GM20431 (cell line): ENCODE results near the gene TMEM175.

ENCODE experiments used
- in situ Hi-C: fragments of 300-500 bp; cut with MseI, MboI; formaldehyde crosslinking; loops from one replicate; pipeline ENCODE4 v1.15.0; 2020; ENCODE audit warnings: low sequenced_read_pairs; ENCODE audit not compliant: unreplicated experiment

Gene TMEM175, protein sequence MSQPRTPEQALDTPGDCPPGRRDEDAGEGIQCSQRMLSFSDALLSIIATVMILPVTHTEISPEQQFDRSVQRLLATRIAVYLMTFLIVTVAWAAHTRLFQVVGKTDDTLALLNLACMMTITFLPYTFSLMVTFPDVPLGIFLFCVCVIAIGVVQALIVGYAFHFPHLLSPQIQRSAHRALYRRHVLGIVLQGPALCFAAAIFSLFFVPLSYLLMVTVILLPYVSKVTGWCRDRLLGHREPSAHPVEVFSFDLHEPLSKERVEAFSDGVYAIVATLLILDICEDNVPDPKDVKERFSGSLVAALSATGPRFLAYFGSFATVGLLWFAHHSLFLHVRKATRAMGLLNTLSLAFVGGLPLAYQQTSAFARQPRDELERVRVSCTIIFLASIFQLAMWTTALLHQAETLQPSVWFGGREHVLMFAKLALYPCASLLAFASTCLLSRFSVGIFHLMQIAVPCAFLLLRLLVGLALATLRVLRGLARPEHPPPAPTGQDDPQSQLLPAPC

GRCh38 chr4:931960-932712, at the start of gene TMEM175, which contains the start of gene GAK:
TMEM175 (plus strand) TSS chr4:932460; CDS start chr4:947740, 15,280 bp downstream.
GAK (minus strand) TSS chr4:932316; CDS start chr4:932187, 129 bp downstream.
- in situ Hi-C loops = no loop called here

GRCh38 chr4:882646-883045, 49.6 kb upstream of the TMEM175 start:
- in situ Hi-C loops = no loop called here

DNA sequence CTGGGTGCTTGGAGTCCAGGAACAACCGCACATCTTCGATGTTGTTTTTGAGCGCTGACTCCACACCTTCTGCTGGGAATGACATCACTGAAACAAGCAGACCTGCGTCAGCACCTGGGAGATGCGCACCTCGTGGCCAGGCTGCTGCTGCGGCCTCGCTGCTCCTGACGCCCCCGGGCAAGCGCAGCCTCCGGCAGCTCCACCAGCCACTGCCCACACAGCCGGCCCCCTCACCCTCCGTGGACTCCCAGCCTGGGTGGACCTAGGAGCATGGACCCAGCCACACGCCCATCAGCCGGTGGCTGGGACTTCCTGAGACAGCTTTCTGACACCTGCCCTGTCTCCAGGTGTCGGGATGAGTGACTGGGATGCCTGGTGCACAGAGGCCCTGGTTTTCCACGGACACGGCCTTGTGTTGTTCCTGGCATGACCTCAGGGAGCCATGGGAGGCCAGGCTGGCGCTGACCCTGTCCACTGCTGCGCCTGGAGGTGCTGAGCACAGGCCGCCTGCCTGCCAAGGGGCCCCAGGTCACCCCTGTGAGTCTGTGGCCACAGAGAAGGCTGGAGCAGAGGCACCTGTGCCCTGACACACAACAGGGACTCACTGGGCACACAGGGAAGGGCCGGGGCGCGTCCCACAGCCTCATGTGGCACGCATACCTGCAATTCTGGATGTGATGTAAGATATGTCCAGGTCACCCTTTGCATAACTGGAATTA, 48.7 kb upstream of the TMEM175 start:
- in situ Hi-C loops = no loop called here

DNA sequence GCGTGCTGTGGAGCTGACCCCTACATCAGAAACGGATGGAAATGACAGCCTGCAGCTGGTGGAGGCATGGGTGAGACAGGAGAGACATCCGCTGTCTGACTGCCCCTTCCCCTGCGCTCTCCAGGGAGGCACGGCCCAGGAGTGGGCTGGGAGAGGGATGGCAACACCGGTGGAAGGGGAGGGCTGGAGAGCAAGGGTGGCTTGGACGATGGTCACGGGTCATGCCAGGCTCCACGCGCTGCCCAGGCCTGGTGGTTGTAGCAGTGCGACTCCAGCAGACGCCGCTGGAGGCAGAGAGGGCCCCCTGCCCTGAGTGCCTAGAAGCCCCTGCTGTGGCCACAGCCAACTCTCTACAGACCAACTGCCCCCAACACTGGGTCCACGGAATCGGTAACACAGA, 48.0 kb upstream of the TMEM175 start:
- in situ Hi-C loops = no loop called here

DNA sequence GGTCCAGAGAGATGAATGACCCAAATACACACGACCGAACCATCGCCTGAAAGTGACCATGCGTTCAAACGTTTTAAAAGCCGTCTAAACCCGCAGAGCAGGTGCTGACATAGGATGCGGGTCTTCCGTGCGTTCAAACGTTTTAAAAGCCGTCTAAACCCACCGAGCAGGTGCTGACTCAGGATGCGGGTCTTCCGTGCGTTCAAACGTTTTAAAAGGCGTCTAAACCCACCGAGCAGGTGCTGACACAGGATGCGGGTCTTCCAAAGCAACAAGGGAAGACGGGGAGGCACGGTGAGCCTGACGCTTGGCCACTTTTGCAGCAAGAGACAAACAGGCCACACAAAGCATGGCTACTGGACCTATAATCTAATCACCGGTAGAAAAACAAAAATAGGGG, 47.4 kb upstream of the TMEM175 start:
- in situ Hi-C loops = no loop called here

- in situ Hi-C loops = no loop called here
Measured at GRCh38 chr4:885353-885752, 46.9 kb upstream of the TMEM175 start.

DNA sequence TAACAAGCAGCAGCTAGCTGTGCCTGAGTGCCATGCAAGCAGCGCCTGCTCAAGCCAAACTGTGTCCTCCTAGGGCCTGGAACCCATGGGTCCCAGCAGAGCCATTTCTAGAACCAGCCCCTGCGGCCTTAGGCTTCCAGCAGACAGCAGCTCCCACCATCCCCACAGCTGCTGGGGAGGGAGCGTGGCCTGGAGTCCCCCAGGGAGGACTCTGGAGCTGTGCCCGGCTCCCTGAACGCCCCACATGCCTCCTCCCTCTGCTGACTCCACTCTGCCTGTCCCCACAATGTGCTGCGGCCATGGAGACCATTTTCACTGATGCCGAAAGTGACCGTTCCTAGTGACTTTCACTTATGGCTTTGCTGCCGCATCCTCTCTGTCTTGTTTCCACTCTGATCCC, 46.0 kb upstream of the TMEM175 start:
- in situ Hi-C loops = no loop called here

DNA sequence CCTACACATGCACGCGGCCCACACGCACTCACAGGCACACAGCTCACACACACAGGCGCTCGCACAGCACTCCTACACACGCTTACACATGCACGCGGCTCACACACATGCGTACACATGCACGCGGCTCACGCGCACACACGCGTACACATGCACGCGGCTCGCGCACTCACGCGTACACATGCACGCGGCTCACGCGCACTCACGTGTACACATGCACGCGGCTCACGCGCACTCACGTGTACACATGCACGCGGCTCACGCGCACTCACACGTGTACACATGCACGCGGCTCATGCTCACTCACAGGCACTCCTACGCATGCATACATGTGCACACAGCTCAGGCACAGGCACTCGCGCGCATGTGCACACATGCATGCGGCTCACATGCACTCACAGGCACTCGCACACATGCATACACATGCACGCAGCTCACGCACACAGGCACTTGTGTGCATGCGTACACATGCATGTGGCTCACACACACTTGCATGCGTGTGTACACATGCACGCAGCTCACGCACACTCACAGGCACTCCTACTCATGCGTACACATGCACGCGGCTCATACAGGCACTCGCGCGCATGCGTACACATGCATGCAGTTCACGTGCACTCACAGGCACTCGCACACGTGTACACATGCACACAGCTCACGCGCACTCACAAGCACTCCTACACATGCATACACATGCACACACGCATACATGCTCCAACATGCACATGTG, 45.1 kb upstream of the TMEM175 start:
- in situ Hi-C loops = no loop called here

- in situ Hi-C loops = no loop called here
Measured at GRCh38 chr4:888029-888428, 44.2 kb upstream of the TMEM175 start.

DNA sequence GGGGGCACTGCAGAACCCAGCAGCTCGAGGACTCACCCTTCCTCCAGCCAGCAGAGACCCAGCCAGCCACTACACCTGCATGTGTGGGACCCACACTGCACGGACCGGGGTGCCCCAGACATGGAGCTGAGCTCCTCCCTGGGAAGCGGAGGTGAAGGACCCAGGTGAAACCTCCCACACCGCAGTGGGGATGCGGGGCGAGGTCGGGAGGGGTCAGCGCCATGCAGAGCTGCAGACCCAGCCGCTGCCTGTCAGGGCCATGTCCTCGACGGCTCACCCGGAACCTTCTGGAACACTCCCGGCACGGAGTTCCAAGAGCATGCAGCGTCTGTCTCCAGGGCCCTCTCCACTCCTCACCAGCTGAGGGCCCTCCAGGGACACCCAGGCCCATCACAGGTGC, 42.7 kb upstream of the TMEM175 start:
- in situ Hi-C loops = no loop called here

- in situ Hi-C loops = no loop called here
Measured at GRCh38 chr4:890036-890695, 42.1 kb upstream of the TMEM175 start.

DNA sequence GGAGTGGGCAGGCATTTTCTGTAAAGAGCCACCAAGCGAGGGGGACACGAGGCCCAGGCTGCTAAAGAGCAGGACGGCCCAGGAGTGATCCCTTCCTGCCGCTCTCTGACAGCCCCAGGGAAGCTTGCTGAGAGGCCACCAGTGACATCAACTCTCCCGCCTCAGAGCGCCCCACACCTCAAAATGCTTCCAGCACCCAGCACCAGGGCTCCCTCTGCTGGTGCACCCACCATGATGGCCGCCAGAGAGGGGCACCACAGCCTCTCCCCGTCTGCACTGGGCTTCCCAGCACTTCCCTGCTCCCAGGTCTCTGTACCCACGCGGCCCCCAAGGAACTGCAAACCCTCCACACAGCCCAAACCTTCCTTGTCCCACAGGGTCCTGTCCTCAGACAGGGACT, 40.5 kb upstream of the TMEM175 start:
- in situ Hi-C loops = no loop called here

GRCh38 chr4:892780-893179, 39.5 kb upstream of the TMEM175 start:
- in situ Hi-C loops = no loop called here

- in situ Hi-C loops = no loop called here
Measured at GRCh38 chr4:893276-893994, 38.8 kb upstream of the TMEM175 start.

GRCh38 chr4:893995-894705, 38.1 kb upstream of the TMEM175 start:
- in situ Hi-C loops = no loop called here

GRCh38 chr4:895596-895995, 36.7 kb upstream of the TMEM175 start:
- in situ Hi-C loops = no loop called here

- in situ Hi-C loops = no loop called here
Measured at GRCh38 chr4:896216-896615, 36.0 kb upstream of the TMEM175 start.

DNA sequence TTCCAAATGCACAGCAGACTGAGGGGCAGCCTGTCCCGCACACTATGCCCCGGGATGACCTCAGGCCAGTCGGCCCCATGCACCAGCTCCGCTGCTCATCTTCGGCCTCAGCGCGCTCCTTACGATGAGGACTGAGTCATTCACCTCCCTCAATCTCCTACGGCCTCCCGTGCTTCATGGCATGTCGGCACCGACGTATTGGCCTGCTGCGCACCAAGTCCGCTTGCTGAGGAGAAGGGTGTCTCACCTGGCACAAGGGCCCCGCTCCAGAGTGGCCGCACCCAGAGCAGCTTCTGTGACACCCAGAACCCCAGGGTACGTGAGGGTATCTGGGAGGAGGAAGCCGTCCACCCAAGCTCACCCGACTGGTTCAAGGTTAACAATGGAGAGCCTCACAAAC, 35.6 kb upstream of the TMEM175 start:
- in situ Hi-C loops = no loop called here
